Neutrophil (primary cell): ENCODE measurements around the gene TMED8.
A peak's percentile ranks its signal among the peaks of the same experiment; 100 is the strongest.
"Not testable (repeated sequence)": the region's sequence is repeated elsewhere in the genome, so short reads cannot be mapped to it uniquely, and the experiment has no call there.

Experiments
- H3K27ac ChIP-seq: fragments of 200-600 bp; sonication (generic); 2 replicates; pipeline ENCODE4 v1.5.1; 2016; ENCODE audit warnings: mild to moderate bottlenecking, moderate library complexity
- H3K27me3 ChIP-seq: fragments of 200-600 bp; sonication (generic); 2 replicates; pipeline ENCODE4 v1.6.0; 2016; ENCODE audit warnings: mild to moderate bottlenecking
- H3K36me3 ChIP-seq: fragments of 200-600 bp; sonication (generic); 2 replicates; pipeline ENCODE4 v1.5.1; 2017
- H3K4me1 ChIP-seq, 2 experiments: fragments of 200-600 bp in 1 of 2; sonication (generic) in 1 of 2; 1 replicate in 1 of 2; 2 replicates in 1 of 2; pipeline versions ENCODE4 v1.5.1 to v1.6.1; 2013 to 2016; ENCODE audit warnings: low read depth in 1 of 2, low read length in 1 of 2, mild to moderate bottlenecking in 1 of 2, moderate library complexity in 1 of 2; ENCODE audit not compliant: control insufficient read depth in 1 of 2, insufficient read depth in 1 of 2
- H3K4me3 ChIP-seq, 2 experiments: fragments of 200-600 bp in 1 of 2; sonication (generic) in 1 of 2; 1 replicate in 1 of 2; 2 replicates in 1 of 2; pipeline ENCODE4 v1.5.1; 2013 to 2016; ENCODE audit warnings: low read depth in 1 of 2, low read length in 1 of 2, mild to moderate bottlenecking in 1 of 2, moderate library complexity in 1 of 2
- H3K9me3 ChIP-seq: fragments of 200-600 bp; sonication (generic); 2 replicates; pipeline ENCODE4 v1.5.1; 2016
- CTCF ChIP-seq: fragments of 200-600 bp; sonication (generic); IDR thresholded peaks from 2 replicates; pipeline ENCODE4 v1.5.1; 2016; ENCODE audit warnings: antibody characterized with exemption

Gene TMED8

GRCh38 chr14:77416836-77417235 is 39.9 kb upstream of the TMED8 start:
- H3K36me3 ChIP-seq = peaks cover 6% of the 10 kb centered on the region
- no peaks in the 10 kb centered on the region for H3K4me1 ChIP-seq
- H3K27ac ChIP-seq = no peak overlapping the region
- H3K4me3 ChIP-seq = no peak overlapping the region
- H3K9me3 ChIP-seq = no peaks in the 10 kb centered on the region
- no peak for TF ChIP-seq CTCF
- H3K27me3 ChIP-seq = no peaks in the 10 kb centered on the region

GRCh38 chr14:77416098-77416497 is 39.2 kb upstream of the TMED8 start:
- H3K27ac ChIP-seq, H3K4me1 ChIP-seq, H3K9me3 ChIP-seq, H3K4me3 ChIP-seq, H3K36me3 ChIP-seq, H3K27me3 ChIP-seq: not testable (repeated sequence)

DNA sequence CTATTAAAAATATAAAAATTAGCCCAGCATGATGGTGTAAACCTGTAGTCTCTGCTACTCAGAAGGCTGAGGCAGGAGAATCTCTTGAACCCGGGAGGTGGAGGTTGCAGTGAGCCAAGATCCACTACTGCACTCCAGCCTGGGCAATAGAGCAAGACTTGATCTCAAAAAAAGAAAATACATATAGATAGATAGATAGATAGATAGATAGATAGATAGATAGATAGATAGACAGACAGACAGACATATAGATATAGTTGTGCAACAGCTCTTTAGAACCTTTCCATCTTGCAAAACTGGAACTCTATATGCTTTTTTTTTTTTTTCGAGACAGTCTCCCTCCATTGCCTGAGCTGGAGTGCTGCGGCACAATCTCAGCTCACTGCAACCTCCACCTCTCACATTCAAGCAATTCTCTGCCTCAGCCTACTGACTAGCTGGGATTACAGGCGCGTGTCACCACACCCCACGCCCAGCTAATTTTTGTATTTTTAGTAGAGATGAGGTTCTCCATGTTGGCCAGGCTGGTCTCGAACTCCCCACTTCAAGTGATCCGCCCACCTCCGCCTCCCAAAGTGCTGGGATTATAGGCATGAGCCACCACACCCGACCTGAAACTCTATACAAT is 38.6 kb upstream of the TMED8 start:
- not testable (repeated sequence) for H3K36me3 ChIP-seq, H3K27me3 ChIP-seq, H3K4me1 ChIP-seq, H3K27ac ChIP-seq, H3K4me3 ChIP-seq, H3K9me3 ChIP-seq

GRCh38 chr14:77409131-77409533 is 32.2 kb upstream of the TMED8 start:
- no peaks in the 10 kb centered on the region for H3K27me3 ChIP-seq
- H3K36me3 ChIP-seq = no peaks in the 10 kb centered on the region
- H3K4me3 ChIP-seq = no peak overlapping the region
- H3K4me1 ChIP-seq = peaks cover 32 to 39% of the 10 kb centered on the region in 2 experiments
- no peaks in the 10 kb centered on the region for H3K9me3 ChIP-seq
- no peak for TF ChIP-seq CTCF
- peak overlapping the region; percentile 27 for H3K27ac ChIP-seq

GRCh38 chr14:77407158-77407557 is 30.3 kb upstream of the TMED8 start:
- Histone ChIP-seq H3K4me3 (peak overlapping the region; percentile 52 to 57), H3K27ac (peak overlapping the region; percentile 88), H3K36me3 (no peaks in the 10 kb centered on the region), H3K9me3 (no peaks in the 10 kb centered on the region), H3K4me1 (peaks cover 32 to 39% of the 10 kb centered on the region in 2 experiments), H3K27me3 (no peaks in the 10 kb centered on the region)
- TF ChIP-seq CTCF = no peak

GRCh38 chr14:77406718-77407117 is 29.8 kb upstream of the TMED8 start:
- Histone ChIP-seq H3K4me1 (peaks cover 32 to 39% of the 10 kb centered on the region in 2 experiments), H3K27ac (peak overlapping the region; percentile 88), H3K4me3 (peak overlapping the region; percentile 52 to 57), H3K9me3 (no peaks in the 10 kb centered on the region), H3K27me3 (no peaks in the 10 kb centered on the region), H3K36me3 (no peaks in the 10 kb centered on the region)
- no peak for TF ChIP-seq CTCF

DNA sequence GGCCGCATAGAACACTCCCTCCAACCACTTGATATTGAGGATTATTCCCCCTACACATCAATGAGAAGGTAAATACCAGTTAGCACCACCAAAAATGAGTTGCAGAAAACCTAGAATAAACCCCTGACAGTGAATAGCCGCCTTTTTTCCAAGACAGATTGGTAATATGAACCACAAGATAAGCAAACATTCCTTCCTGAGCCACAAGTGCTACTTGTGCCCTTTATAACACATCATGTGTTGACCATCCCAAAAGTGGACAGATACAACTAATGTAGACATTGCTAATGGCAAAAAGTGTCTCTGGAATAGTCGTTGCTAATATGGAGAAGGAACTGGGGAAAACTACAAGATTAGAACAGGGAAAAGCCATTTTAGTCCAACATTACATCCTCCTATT is 29.2 kb upstream of the TMED8 start:
- Histone ChIP-seq H3K27ac (peak overlapping the region; percentile 88), H3K4me3 (no peak overlapping the region), H3K27me3 (no peaks in the 10 kb centered on the region)

More for the DNA sequence above, 29.2 kb upstream of the TMED8 start:
- no peaks in the 10 kb centered on the region for H3K9me3 ChIP-seq
- H3K36me3 ChIP-seq = no peaks in the 10 kb centered on the region
- no peak for TF ChIP-seq CTCF
- H3K4me1 ChIP-seq = peaks cover 32 to 39% of the 10 kb centered on the region in 2 experiments
